ENCODE data around the gene SRSF6. TPM values are rescaled to one million over a fixed set of nuclear protein-coding genes. Genes with fewer than 3 reads are reported as not detected.

The SRSF6 gene
- polyA plus RNA-seq, 2 of the 4 experiments (the other 2 are of a cell fraction) = 99.3 to 145 TPM

DNA sequence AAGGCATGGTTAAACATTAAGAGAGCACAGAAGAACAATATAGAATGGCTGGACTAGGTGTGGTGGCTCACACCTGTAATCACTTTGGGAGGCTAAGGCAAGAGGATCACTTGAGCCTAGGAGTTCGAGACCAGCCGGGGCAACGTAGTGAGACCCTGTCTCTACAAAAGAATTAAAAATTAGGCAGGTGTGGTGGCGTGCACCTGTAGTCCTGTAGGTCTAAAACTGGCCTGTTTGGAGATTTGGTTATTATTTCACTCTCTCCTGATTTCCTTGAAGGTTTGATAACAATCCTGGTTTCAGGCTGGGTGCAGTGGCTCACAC is 15.6 kb downstream of the SRSF6 start:
- DNase-seq (ENCODE audit: low read depth in 1 of 2, low spot score in 1 of 2) (no peak), ATAC-seq (no peak), FAIRE-seq (no peak)
- Histone ChIP-seq H3K27ac (no peak overlapping the region), H3K4me1 (no peaks in the 10 kb centered on the region), H3K4me2 (no peak overlapping the region), H3K9me3 (no peaks in the 10 kb centered on the region), H3K4me3 (no peak overlapping the region)
- CTCF ChIA-PET = interaction anchor here (0.6 kb wide), 1 partner anchor 30 kb away, joined by 3 read pairs; no protein-coding TSS in a partner anchor
- POLR2A ChIA-PET = no interaction called here
- TF ChIP-seq HEYL (CRISPR knock-in tag; IDR thresholded peaks at IDR 0.05) (no peak), EHMT2 (IDR thresholded peaks at IDR 0.05; ENCODE audit: low read depth) (no peak), TFCP2L1 (CRISPR knock-in tag; IDR thresholded peaks at IDR 0.05) (no peak), EHF (CRISPR knock-in tag; IDR thresholded peaks at IDR 0.05) (no peak), HOXB13 (CRISPR knock-in tag; IDR thresholded peaks at IDR 0.05; ENCODE audit: low read depth) (no peak)
- WGBS (ENCODE audit: missing lambda C conversion rate) = 97% methylated on average over 4 of the region's 4 CpGs

DNA sequence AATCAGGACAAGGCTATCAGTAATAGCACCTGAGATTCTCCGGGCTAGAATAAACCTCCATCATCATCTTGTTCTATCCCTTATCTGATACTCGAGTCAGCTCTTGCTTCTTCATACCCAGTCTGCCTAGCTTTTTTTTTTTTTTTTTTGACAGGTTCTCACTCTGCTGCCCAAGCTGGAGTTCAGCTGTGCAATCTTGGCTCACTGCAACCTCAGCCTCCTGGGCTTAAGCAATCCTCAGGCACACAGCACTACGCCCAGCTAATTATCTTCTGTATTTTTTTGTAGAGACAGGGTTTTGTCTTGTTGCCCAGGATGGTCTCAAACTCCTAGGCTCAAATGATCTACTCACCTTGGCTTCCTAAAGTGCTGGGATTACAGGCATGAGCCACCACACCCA is 19.5 kb downstream of the SRSF6 start:
- 11% methylated on average over 3 of the region's 3 CpGs for WGBS (ENCODE audit: missing lambda C conversion rate)

DNA sequence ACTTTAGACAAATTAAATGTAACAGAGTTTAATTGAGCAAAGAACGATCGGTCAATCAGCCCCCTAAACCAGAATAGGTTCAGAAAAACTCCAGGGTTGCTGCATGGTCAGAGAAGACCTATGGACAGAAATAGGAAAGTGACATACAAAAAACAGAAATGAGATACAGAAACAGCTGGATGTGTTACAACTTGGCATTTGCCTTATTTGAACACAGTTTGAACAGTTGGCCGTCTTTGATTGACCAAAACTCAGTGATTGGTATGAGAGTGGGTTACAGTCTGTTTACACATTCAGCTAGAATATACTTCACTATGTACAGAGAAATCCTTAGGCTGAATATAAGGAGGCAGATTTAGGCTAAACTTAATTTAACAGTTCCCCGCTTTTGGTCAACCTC is 19.9 kb downstream of the SRSF6 start:
- WGBS (ENCODE audit: missing lambda C conversion rate) = 36% methylated on average over 4 of the region's 4 CpGs

More for the DNA sequence above, 19.5 kb downstream of the SRSF6 start:
- no peak overlapping the region for H3K4me2 ChIP-seq
- H3K9me3 ChIP-seq = peaks cover 8% of the 10 kb centered on the region; the same call in 1 of the 3 replicates
- ChIA-PET CTCF (interaction anchor here (0.6 to 1.3 kb wide), 2 partner anchors 28 to 85 kb away, joined by 3 read pairs; no protein-coding TSS in a partner anchor), POLR2A (no interaction called here)
- no peak overlapping the region for H3K27ac ChIP-seq
- H3K4me3 ChIP-seq = no peak overlapping the region
- no peaks in the 10 kb centered on the region for H3K4me1 ChIP-seq
- FAIRE-seq (no peak), DNase-seq (ENCODE audit: low read depth in 1 of 2, low spot score in 1 of 2) (no peak), ATAC-seq (no peak; a peak in 1 of 6 replicates)
- no peak for TF ChIP-seq POLR2AphosphoS2 (conservative IDR thresholded peaks at IDR 0.05; ENCODE audit: low read length)
- TF ChIP-seq ZNF302 (CRISPR knock-in tag; IDR thresholded peaks at IDR 0.05) = no peak
- TF ChIP-seq POLR2A (IDR thresholded peaks at IDR 0.05; ENCODE audit: low read length) = no peak
- no peak for TF ChIP-seq FOSB (CRISPR knock-in tag; IDR thresholded peaks at IDR 0.05)
- TF ChIP-seq, protein P1, sequence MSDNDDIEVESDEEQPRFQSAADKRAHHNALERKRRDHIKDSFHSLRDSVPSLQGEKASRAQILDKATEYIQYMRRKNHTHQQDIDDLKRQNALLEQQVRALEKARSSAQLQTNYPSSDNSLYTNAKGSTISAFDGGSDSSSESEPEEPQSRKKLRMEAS (IDR thresholded peaks at IDR 0.05) = no peak
- TF ChIP-seq FOSL2 (IDR thresholded peaks at IDR 0.05) = no peak
- no peak for TF ChIP-seq FOSL2 (CRISPR knock-in tag; IDR thresholded peaks at IDR 0.05)
- no peak for TF ChIP-seq NFE2L2 (conservative IDR thresholded peaks at IDR 0.05; ENCODE audit: low read length)
- no peak for TF ChIP-seq CBX8 (IDR thresholded peaks at IDR 0.05)
- no peak for TF ChIP-seq EP300 (IDR thresholded peaks at IDR 0.05)
- TF ChIP-seq, protein P2, sequence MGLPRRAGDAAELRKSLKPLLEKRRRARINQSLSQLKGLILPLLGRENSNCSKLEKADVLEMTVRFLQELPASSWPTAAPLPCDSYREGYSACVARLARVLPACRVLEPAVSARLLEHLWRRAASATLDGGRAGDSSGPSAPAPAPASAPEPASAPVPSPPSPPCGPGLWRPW (IDR thresholded peaks at IDR 0.05) = no peak
- TF ChIP-seq ZFP36 (IDR thresholded peaks at IDR 0.05; ENCODE audit: borderline replicate concordance, partially characterized antibody) = no peak

More for the DNA sequence above, 19.9 kb downstream of the SRSF6 start:
- Histone ChIP-seq H3K9me3 (peaks cover 8% of the 10 kb centered on the region; the same call in 1 of the 3 replicates), H3K4me2 (no peak overlapping the region), H3K4me1 (no peaks in the 10 kb centered on the region), H3K27ac (no peak overlapping the region), H3K4me3 (no peak overlapping the region)
- ATAC-seq (no peak), FAIRE-seq (no peak), DNase-seq (ENCODE audit: low read depth in 1 of 2, low spot score in 1 of 2) (no peak)
- TF ChIP-seq FOSB (CRISPR knock-in tag; IDR thresholded peaks at IDR 0.05) (no peak), EHF (CRISPR knock-in tag; IDR thresholded peaks at IDR 0.05) (no peak), ZFP36 (IDR thresholded peaks at IDR 0.05; ENCODE audit: borderline replicate concordance, partially characterized antibody) (no peak), JUNB (IDR thresholded peaks at IDR 0.05) (no peak), PHF8 (IDR thresholded peaks at IDR 0.05; ENCODE audit: borderline replicate concordance, low read depth) (no peak), ZSCAN20 (CRISPR knock-in tag; IDR thresholded peaks at IDR 0.05) (no peak), EP300 (IDR thresholded peaks at IDR 0.05) (no peak), ESRRA (IDR thresholded peaks at IDR 0.05; ENCODE audit: borderline replicate concordance, low read length) (no peak), BHLHE40 (IDR thresholded peaks at IDR 0.05; ENCODE audit: low read depth, low read length) (no peak), TP53 (CRISPR knock-in tag; IDR thresholded peaks at IDR 0.05) (no peak), HOXA7 (CRISPR knock-in tag; IDR thresholded peaks at IDR 0.05) (no peak), NR3C1 (IDR thresholded peaks at IDR 0.05) (no peak), RNF2 (IDR thresholded peaks at IDR 0.05; ENCODE audit: borderline replicate concordance, low read depth) (no peak), POLR2AphosphoS2 (conservative IDR thresholded peaks at IDR 0.05; ENCODE audit: low read length) (no peak), CHD2 (IDR thresholded peaks at IDR 0.05; ENCODE audit: low read length, partially characterized antibody) (no peak)
- TF ChIP-seq, protein P3, sequence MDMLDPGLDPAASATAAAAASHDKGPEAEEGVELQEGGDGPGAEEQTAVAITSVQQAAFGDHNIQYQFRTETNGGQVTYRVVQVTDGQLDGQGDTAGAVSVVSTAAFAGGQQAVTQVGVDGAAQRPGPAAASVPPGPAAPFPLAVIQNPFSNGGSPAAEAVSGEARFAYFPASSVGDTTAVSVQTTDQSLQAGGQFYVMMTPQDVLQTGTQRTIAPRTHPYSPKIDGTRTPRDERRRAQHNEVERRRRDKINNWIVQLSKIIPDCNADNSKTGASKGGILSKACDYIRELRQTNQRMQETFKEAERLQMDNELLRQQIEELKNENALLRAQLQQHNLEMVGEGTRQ (IDR thresholded peaks at IDR 0.05) = no peak
- TF ChIP-seq, protein P4, sequence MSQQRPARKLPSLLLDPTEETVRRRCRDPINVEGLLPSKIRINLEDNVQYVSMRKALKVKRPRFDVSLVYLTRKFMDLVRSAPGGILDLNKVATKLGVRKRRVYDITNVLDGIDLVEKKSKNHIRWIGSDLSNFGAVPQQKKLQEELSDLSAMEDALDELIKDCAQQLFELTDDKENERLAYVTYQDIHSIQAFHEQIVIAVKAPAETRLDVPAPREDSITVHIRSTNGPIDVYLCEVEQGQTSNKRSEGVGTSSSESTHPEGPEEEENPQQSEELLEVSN (IDR thresholded peaks at IDR 0.05; ENCODE audit: borderline replicate concordance, low read depth) = no peak
- TF ChIP-seq, protein P2 (IDR thresholded peaks at IDR 0.05) = no peak
- TF ChIP-seq, protein P5, sequence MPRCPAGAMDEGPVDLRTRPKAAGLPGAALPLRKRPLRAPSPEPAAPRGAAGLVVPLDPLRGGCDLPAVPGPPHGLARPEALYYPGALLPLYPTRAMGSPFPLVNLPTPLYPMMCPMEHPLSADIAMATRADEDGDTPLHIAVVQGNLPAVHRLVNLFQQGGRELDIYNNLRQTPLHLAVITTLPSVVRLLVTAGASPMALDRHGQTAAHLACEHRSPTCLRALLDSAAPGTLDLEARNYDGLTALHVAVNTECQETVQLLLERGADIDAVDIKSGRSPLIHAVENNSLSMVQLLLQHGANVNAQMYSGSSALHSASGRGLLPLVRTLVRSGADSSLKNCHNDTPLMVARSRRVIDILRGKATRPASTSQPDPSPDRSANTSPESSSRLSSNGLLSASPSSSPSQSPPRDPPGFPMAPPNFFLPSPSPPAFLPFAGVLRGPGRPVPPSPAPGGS (IDR thresholded peaks at IDR 0.05) = no peak
- TF ChIP-seq, protein P6, sequence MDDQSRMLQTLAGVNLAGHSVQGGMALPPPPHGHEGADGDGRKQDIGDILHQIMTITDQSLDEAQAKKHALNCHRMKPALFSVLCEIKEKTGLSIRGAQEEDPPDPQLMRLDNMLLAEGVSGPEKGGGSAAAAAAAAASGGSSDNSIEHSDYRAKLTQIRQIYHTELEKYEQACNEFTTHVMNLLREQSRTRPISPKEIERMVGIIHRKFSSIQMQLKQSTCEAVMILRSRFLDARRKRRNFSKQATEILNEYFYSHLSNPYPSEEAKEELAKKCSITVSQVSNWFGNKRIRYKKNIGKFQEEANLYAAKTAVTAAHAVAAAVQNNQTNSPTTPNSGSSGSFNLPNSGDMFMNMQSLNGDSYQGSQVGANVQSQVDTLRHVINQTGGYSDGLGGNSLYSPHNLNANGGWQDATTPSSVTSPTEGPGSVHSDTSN (IDR thresholded peaks at IDR 0.05) = no peak
- ChIA-PET CTCF (interaction anchor here (0.6 to 1.3 kb wide), 2 partner anchors 28 to 85 kb away, joined by 3 read pairs; no protein-coding TSS in a partner anchor), POLR2A (no interaction called here)
